HCT116 (cell line): Measurements from ENCODE around the gene GEMIN4. TPM values are rescaled to one million over a fixed set of nuclear protein-coding genes. Genes with fewer than 3 reads are reported as not detected.

Source experiments
- ATAC-seq: fragments of 200-7000 bp; cut with Tn5 transposase; 2 replicates; pipeline ENCODE4 v1.9.1; 2020; ENCODE audit warnings: mild to moderate bottlenecking, moderate library complexity
- BruUV-seq: library from RNA; stranded (reverse); fragments of 400-500 nt; replicated peaks from 2 replicates; lab custom pipeline; 2021; lab: Mats Ljungman, UMichigan
- CTCF ChIA-PET: fragments of 300-600 bp; sonication (Branson Sonifier 250); formaldehyde crosslinking; loops from one replicate; lab custom pipeline; 2021; ENCODE audit warnings: antibody characterized with exemption; lab: Charles Lee
- POLR2A ChIA-PET: fragments of 300-600, 350-600 bp; sonication (Branson Sonifier 250); formaldehyde crosslinking; loops from one replicate; lab custom pipeline; 2021; ENCODE audit warnings: antibody characterized with exemption; lab: Charles Lee
- RAD21 ChIA-PET, 2 experiments: fragments of 300-600 bp; sonication (Branson Sonifier 250); formaldehyde crosslinking; loops; one replicate each; lab custom pipeline; 2023; ENCODE audit warnings: low total read pairs in 2 of 2; ENCODE audit not compliant: uncharacterized antibody in 2 of 2, unreplicated experiment in 2 of 2, low non-redundant PET in 1 of 2; lab: Charles Lee
- DNase-seq: peaks from one replicate; pipeline ENCODE4 v3.0.0-alpha.2; 2010; ENCODE audit warnings: low read depth, low spot score
- H2AFZ ChIP-seq: fragments of 200-600 bp; shearing (Covaris generic), sonication (generic); 2 replicates; pipeline ENCODE4 v1.6.1; 2017; ENCODE audit warnings: low read depth, mixed run types, mixed read lengths, antibody characterized with exemption, low read length; ENCODE audit not compliant: poor library complexity, severe bottlenecking
- H3K27ac ChIP-seq: 2 replicates; pipeline ENCODE4 v1.5.1; 2012; ENCODE audit warnings: low read depth, low read length
- H3K27me3 ChIP-seq: fragments of 200-600 bp; sonication (generic); 2 replicates; pipeline ENCODE4 v1.6.1; 2016; ENCODE audit warnings: mixed run types, low read length, mixed read lengths; ENCODE audit not compliant: insufficient read depth
- H3K36me3 ChIP-seq, 2 experiments: fragments of 200-500 bp in 1 of 2; fragments of 200-600 bp in 1 of 2; sonication (Bioruptor generic) in 1 of 2; sonication (generic) in 1 of 2; 2 replicates each; pipeline versions ENCODE4 v1.5.1 to v1.6.1; 2014 to 2016; ENCODE audit warnings: low read length in 2 of 2, inconsistent platforms in 1 of 2, mixed read lengths in 1 of 2, mixed run types in 1 of 2; ENCODE audit not compliant: insufficient read depth in 2 of 2, control insufficient read depth in 1 of 2
- H3K4me1 ChIP-seq, 2 experiments: fragments of 200-600 bp in 1 of 2; sonication (generic) in 1 of 2; 2 replicates each; pipeline versions ENCODE4 v1.5.1 to v1.6.1; 2012 to 2017; ENCODE audit warnings: low read length in 2 of 2, inconsistent platforms in 1 of 2, mild to moderate bottlenecking in 1 of 2, mixed read lengths in 1 of 2, mixed run types in 1 of 2, moderate library complexity in 1 of 2; ENCODE audit not compliant: insufficient read depth in 2 of 2, control insufficient read depth in 1 of 2
- H3K4me2 ChIP-seq: fragments of 200-600 bp; sonication (generic); 2 replicates; pipeline ENCODE4 v1.6.1; 2017; ENCODE audit warnings: mixed run types, low read length, mixed read lengths
- H3K4me3 ChIP-seq, 2 experiments: fragments of 200-600 bp in 1 of 2; sonication (generic) in 1 of 2; replicated peaks in 1 of 2; 2 replicates each; pipeline ENCODE4 v1.5.1; 2011 to 2016; ENCODE audit warnings: low read length in 2 of 2, control low read depth in 1 of 2, low read depth in 1 of 2, mild to moderate bottlenecking in 1 of 2, mixed read lengths in 1 of 2, mixed run types in 1 of 2
- H3K79me2 ChIP-seq: fragments of 200-600 bp; sonication (generic); 2 replicates; pipeline ENCODE4 v1.6.1; 2017; ENCODE audit warnings: mild to moderate bottlenecking, mixed run types, low read length, moderate library complexity, mixed read lengths; ENCODE audit not compliant: insufficient read depth
- H3K9ac ChIP-seq: fragments of 200-600 bp; sonication (generic); 2 replicates; pipeline ENCODE4 v1.6.1; 2016; ENCODE audit warnings: low read length, mixed read lengths
- H3K9me2 ChIP-seq: fragments of 200-600 bp; sonication (generic), shearing (Covaris generic); 2 replicates; pipeline ENCODE4 v1.6.1; 2017; ENCODE audit warnings: mixed run types, mild to moderate bottlenecking, moderate library complexity; ENCODE audit not compliant: insufficient read depth
- H3K9me3 ChIP-seq, 2 experiments: fragments of 200-500 bp in 1 of 2; fragments of 200-600 bp in 1 of 2; sonication (Bioruptor generic) in 1 of 2; sonication (generic) in 1 of 2; 2 replicates each; pipeline ENCODE4 v1.6.1; 2014 to 2017; ENCODE audit warnings: low read length in 2 of 2, mixed read lengths in 2 of 2, inconsistent platforms in 1 of 2, low read depth in 1 of 2, mild to moderate bottlenecking in 1 of 2, mixed run types in 1 of 2, moderate library complexity in 1 of 2; ENCODE audit not compliant: control insufficient read depth in 1 of 2, insufficient read depth in 1 of 2
- H4K20me1 ChIP-seq: fragments of 200-600 bp; sonication (generic), shearing (Covaris generic); 2 replicates; pipeline ENCODE4 v1.6.1; 2017; ENCODE audit warnings: mixed run types, mild to moderate bottlenecking, moderate library complexity; ENCODE audit not compliant: insufficient read depth
- CEBPB ChIP-seq: IDR thresholded peaks from 2 replicates; pipeline ENCODE4 v1.6.1; 2012; ENCODE audit warnings: low read depth
- CTCF ChIP-seq, 3 experiments: fragments of 200-600 bp in 1 of 3; sonication (generic) in 1 of 3; IDR thresholded peaks in 2 of 3; conservative IDR thresholded peaks in 1 of 3; 2 replicates each; pipeline ENCODE4 v1.5.1; 2012 to 2017; ENCODE audit warnings: low read depth in 2 of 3, low read length in 2 of 3, antibody characterized with exemption in 1 of 3, borderline replicate concordance in 1 of 3, control low read depth in 1 of 3, mild to moderate bottlenecking in 1 of 3, mixed read lengths in 1 of 3, mixed run types in 1 of 3, moderate library complexity in 1 of 3; ENCODE audit not compliant: insufficient read depth in 1 of 3
- EGR1 ChIP-seq: IDR thresholded peaks from 2 replicates; pipeline ENCODE4 v1.6.1; 2012; ENCODE audit warnings: low read depth
- ELF1 ChIP-seq: IDR thresholded peaks from 2 replicates; pipeline ENCODE4 v1.6.1; 2012; ENCODE audit warnings: low read depth, borderline replicate concordance
- EZH2 ChIP-seq: fragments of 200-600 bp; sonication (generic); IDR thresholded peaks from 2 replicates; pipeline ENCODE4 v1.6.1; 2017; ENCODE audit warnings: antibody characterized with exemption, mixed run types
- EZH2phosphoT487 ChIP-seq: fragments of 200-600 bp; IDR thresholded peaks from 2 replicates; pipeline ENCODE4 v1.6.1; 2018; ENCODE audit warnings: antibody characterized with exemption, borderline replicate concordance
- FOSL1 ChIP-seq: IDR thresholded peaks from 2 replicates; pipeline ENCODE4 v1.6.1; 2012; ENCODE audit warnings: low read depth
- POLR2A ChIP-seq: IDR thresholded peaks from 2 replicates; pipeline ENCODE4 v1.7.0; 2011; ENCODE audit warnings: borderline replicate concordance; ENCODE audit not compliant: insufficient read depth, insufficient read length; ENCODE audit errors: extremely low read depth
- POLR2AphosphoS5 ChIP-seq: IDR thresholded peaks from 2 replicates; pipeline ENCODE4 v1.6.1; 2011; ENCODE audit warnings: mild to moderate bottlenecking, low read depth, low read length, moderate library complexity
- RAD21 ChIP-seq: IDR thresholded peaks from 2 replicates; pipeline ENCODE4 v1.6.1; 2012; ENCODE audit warnings: low read depth, mild to moderate bottlenecking
- SIN3A ChIP-seq: IDR thresholded peaks from 2 replicates; pipeline ENCODE4 v1.6.1; 2012; ENCODE audit warnings: low read depth
- SP1 ChIP-seq: IDR thresholded peaks from 2 replicates; pipeline ENCODE4 v1.6.1; 2012; ENCODE audit warnings: low read depth
- SRF ChIP-seq: IDR thresholded peaks from 2 replicates; pipeline ENCODE4 v1.6.1; 2012; ENCODE audit warnings: low read depth
- TCF7L2 ChIP-seq: IDR thresholded peaks from 2 replicates; pipeline ENCODE4 v1.7.0; 2011; ENCODE audit warnings: borderline replicate concordance, inconsistent platforms; ENCODE audit not compliant: insufficient read depth, insufficient read length; ENCODE audit errors: extremely low read depth
- YY1 ChIP-seq: IDR thresholded peaks from 2 replicates; pipeline ENCODE4 v1.6.1; 2011; ENCODE audit warnings: low read length, low read depth, moderate library complexity, mild to moderate bottlenecking; ENCODE audit not compliant: insufficient replicate concordance; ENCODE audit errors: extremely low read depth
- ZBTB33 ChIP-seq: IDR thresholded peaks from 2 replicates; pipeline ENCODE4 v1.6.1; 2011; ENCODE audit warnings: mild to moderate bottlenecking, low read length, moderate library complexity; ENCODE audit not compliant: insufficient replicate concordance; ENCODE audit errors: extremely low read depth
- ZFX ChIP-seq: fragments of 450-650 bp; IDR thresholded peaks from 2 replicates; pipeline ENCODE4 v1.6.1; 2017
- ZNF274 ChIP-seq: fragments of 200-500 bp; sonication (Bioruptor generic); IDR thresholded peaks from 2 replicates; pipeline ENCODE4 v1.6.1; 2014; ENCODE audit warnings: mild to moderate bottlenecking, low read depth, low read length, inconsistent platforms
- intact Hi-C: fragments of 100-400 bp; cut with micrococcal nuclease; formaldehyde crosslinking; loops from 2 replicates; pipeline ENCODE4 v1.10.0; 2022
- total RNA-seq: library from RNA; stranded (reverse); gene quantifications from one replicate; pipeline ENCODE4 v1.2.1, GENCODE V29; 2021; ENCODE audit not compliant: unreplicated experiment

GEMIN4 gene
- total RNA-seq, 1 experiment from 2014 or later = 53.2 TPM

- no peak for TF ChIP-seq CTCF (IDR thresholded peaks at IDR 0.05 in 2 of 3, conservative IDR thresholded peaks at IDR 0.05 in 1 of 3; ENCODE audit: borderline replicate concordance in 1 of 3, insufficient read depth in 1 of 3, low read depth in 2 of 3, low read length in 2 of 3)
- no peak for TF ChIP-seq YY1
- TF ChIP-seq EZH2phosphoT487 = no peak
- no peak for TF ChIP-seq SIN3A
- no peak for TF ChIP-seq TCF7L2
- TF ChIP-seq ELF1 = no peak
- TF ChIP-seq EGR1 = no peak
- no peak for TF ChIP-seq POLR2AphosphoS5
- TF ChIP-seq CEBPB = no peak
Observed at GRCh38 chr17:721540-721937, 30.5 kb downstream of the GEMIN4 start (continued).

- no peaks in the 10 kb centered on the region for H4K20me1 ChIP-seq
- peaks cover 0 to 3% of the 10 kb centered on the region in 2 experiments; a peak in 3 of 4 replicates for H3K4me1 ChIP-seq
- intact Hi-C loops = no loop called here
- H3K36me3 ChIP-seq = no peaks in the 10 kb centered on the region
- no peak overlapping the region for H3K9ac ChIP-seq
- ATAC-seq (no peak), DNase-seq (no peak)
- H3K9me2 ChIP-seq = no peaks in the 10 kb centered on the region
- no peaks in the 10 kb centered on the region for H3K27me3 ChIP-seq
- ChIA-PET POLR2A (no interaction called here), CTCF (no interaction called here), RAD21 (no interaction called here)
- H3K79me2 ChIP-seq = no peaks in the 10 kb centered on the region
- H3K4me2 ChIP-seq = no peak overlapping the region
- H3K9me3 ChIP-seq = no peaks in the 10 kb centered on the region
- H3K27ac ChIP-seq = no peak overlapping the region
- BruUV-seq = no TSS peak
- no peak overlapping the region for H3K4me3 ChIP-seq
- H2AFZ ChIP-seq = no peak overlapping the region
- no peak for TF ChIP-seq ZBTB33
- no peak for TF ChIP-seq SP1
- TF ChIP-seq EZH2phosphoT487 = no peak
- TF ChIP-seq ZFX = no peak
- no peak for TF ChIP-seq YY1
- TF ChIP-seq RAD21 = no peak
- TF ChIP-seq FOSL1 = no peak
- TF ChIP-seq ZNF274 = no peak
- no peak for TF ChIP-seq CEBPB
- TF ChIP-seq EGR1 = no peak
- no peak for TF ChIP-seq ELF1
- TF ChIP-seq POLR2A = no peak
- no peak for TF ChIP-seq SRF
- TF ChIP-seq EZH2 = no peak
- TF ChIP-seq CTCF (IDR thresholded peaks at IDR 0.05 in 2 of 3, conservative IDR thresholded peaks at IDR 0.05 in 1 of 3; ENCODE audit: borderline replicate concordance in 1 of 3, insufficient read depth in 1 of 3, low read depth in 2 of 3, low read length in 2 of 3) = no peak
Observed at GRCh38 chr17:720706-721539, 31.1 kb downstream of the GEMIN4 start.
